Endothelial cell of umbilical vein (primary cell): ENCODE measurements around the gene SLC6A20. TPM values are rescaled to one million over a fixed set of nuclear protein-coding genes. Genes with fewer than 3 reads are reported as not detected.

Source experiments
- BruUV-seq: library from RNA; stranded (reverse); fragments of 400-500 nt; replicated peaks from 2 replicates; lab custom pipeline; 2021; lab: Mats Ljungman, UMichigan
- CTCF ChIA-PET: fragments of 300-600, 350-600 bp; sonication (Branson Sonifier 250); formaldehyde crosslinking; loops from one replicate; lab custom pipeline; 2021; ENCODE audit warnings: antibody characterized with exemption, inconsistent platforms; lab: Charles Lee
- POLR2A ChIA-PET: fragments of 300-600, 350-600 bp; sonication (Branson Sonifier 250); formaldehyde crosslinking; loops from one replicate; lab custom pipeline; 2021; ENCODE audit warnings: antibody characterized with exemption, inconsistent platforms; lab: Charles Lee
- DNase-seq: peaks from one replicate; pipeline ENCODE4 v3.0.0-alpha.2; 2011; ENCODE audit warnings: low read depth, low spot score
- FAIRE-seq: peaks from 2 replicates; lab custom pipeline; 2011; peaks lifted over from hg19 to GRCh38; lab: Jason Lieb, UNC
- H2AFZ ChIP-seq: 2 replicates; pipeline ENCODE4 v1.6.0; 2012; ENCODE audit warnings: low read depth, low read length, control low read depth, inconsistent platforms
- H3K27ac ChIP-seq: 2 replicates; pipeline ENCODE4 v1.5.1; 2011; ENCODE audit warnings: low read depth, mild to moderate bottlenecking, control low read depth, low read length, moderate library complexity; ENCODE audit not compliant: insufficient read depth
- H3K27me3 ChIP-seq, 2 experiments: 2 replicates each; pipeline versions ENCODE4 v1.6.0 to v1.6.1; 2011; ENCODE audit warnings: low read length in 2 of 2, mixed read lengths in 1 of 2; ENCODE audit not compliant: control insufficient read depth in 2 of 2, insufficient read depth in 2 of 2
- H3K36me3 ChIP-seq, 2 experiments: 2 replicates in 1 of 2; 3 replicates in 1 of 2; pipeline ENCODE4 v1.5.1; 2011; ENCODE audit warnings: low read length in 2 of 2, mild to moderate bottlenecking in 1 of 2, moderate library complexity in 1 of 2; ENCODE audit not compliant: control insufficient read depth in 2 of 2, insufficient read depth in 2 of 2; ENCODE audit errors: extremely low read depth in 1 of 2
- H3K4me1 ChIP-seq: 3 replicates; pipeline ENCODE4 v1.5.1; 2011; ENCODE audit warnings: mild to moderate bottlenecking, low read length; ENCODE audit not compliant: control insufficient read depth, insufficient read depth; ENCODE audit errors: extremely low read depth
- H3K4me2 ChIP-seq: 2 replicates; pipeline ENCODE4 v1.6.1; 2011; ENCODE audit warnings: low read length, control low read depth, mixed read lengths; ENCODE audit not compliant: insufficient read depth
- H3K4me3 ChIP-seq, 3 experiments: fragments of 200-600 bp in 1 of 3; sonication (generic), shearing (Covaris generic) in 1 of 3; replicated peaks in 1 of 3; 2 replicates each; pipeline ENCODE4 v1.5.1; 2011 to 2016; ENCODE audit warnings: control low read depth in 3 of 3, low read length in 3 of 3, mild to moderate bottlenecking in 2 of 3, inconsistent platforms in 1 of 3, low read depth in 1 of 3, moderate library complexity in 1 of 3; ENCODE audit not compliant: insufficient read depth in 1 of 3
- H3K79me2 ChIP-seq: 2 replicates; pipeline ENCODE4 v1.6.0; 2012; ENCODE audit warnings: low read length, inconsistent platforms; ENCODE audit not compliant: control insufficient read depth, insufficient read depth
- H3K9ac ChIP-seq: replicated peaks from 2 replicates; pipeline ENCODE3; 2011; ENCODE audit warnings: low read length, control low read depth; ENCODE audit not compliant: insufficient read depth; ENCODE audit errors: extremely low read depth
- H3K9me1 ChIP-seq: replicated peaks from 3 replicates; pipeline ENCODE4 v1.6.0; 2011; ENCODE audit warnings: mild to moderate bottlenecking, low read length; ENCODE audit not compliant: control insufficient read depth, insufficient read depth; ENCODE audit errors: extremely low read depth
- H3K9me3 ChIP-seq: replicated peaks from 2 replicates; pipeline ENCODE4 v1.5.1; 2012; ENCODE audit warnings: low read length, inconsistent platforms; ENCODE audit not compliant: control insufficient read depth, insufficient read depth
- H4K20me1 ChIP-seq: replicated peaks from 2 replicates; pipeline ENCODE3; 2011; ENCODE audit warnings: mild to moderate bottlenecking, low read length; ENCODE audit not compliant: control insufficient read depth, insufficient read depth; ENCODE audit errors: extremely low read depth
- EZH2 ChIP-seq: IDR thresholded peaks from 2 replicates; pipeline ENCODE4 v1.6.1; 2012; ENCODE audit warnings: borderline replicate concordance, low read depth, mild to moderate bottlenecking, moderate library complexity, low read length, inconsistent platforms; ENCODE audit not compliant: severe bottlenecking
- FOS ChIP-seq: IDR thresholded peaks from 2 replicates; pipeline ENCODE4 v1.6.1; 2011; ENCODE audit warnings: mild to moderate bottlenecking, low read length, moderate library complexity, borderline replicate concordance; ENCODE audit not compliant: insufficient read depth
- GATA2 ChIP-seq: IDR thresholded peaks from 2 replicates; pipeline ENCODE4 v1.7.0; 2011; ENCODE audit warnings: low read depth, mild to moderate bottlenecking, moderate library complexity, mixed read lengths, low read length; ENCODE audit not compliant: insufficient read length, insufficient read depth
- JUN ChIP-seq: IDR thresholded peaks from 2 replicates; pipeline ENCODE4 v1.6.1; 2011; ENCODE audit warnings: borderline replicate concordance, low read depth; ENCODE audit not compliant: insufficient read length, insufficient read depth
- MYC ChIP-seq: IDR thresholded peaks from one replicate; pipeline ENCODE4 v1.6.1; 2011; ENCODE audit warnings: mild to moderate bottlenecking, low read depth, low read length
- POLR2A ChIP-seq: IDR thresholded peaks from 2 replicates; pipeline ENCODE4 v1.6.1; 2012; ENCODE audit warnings: low read depth, mild to moderate bottlenecking, control low read depth, low read length
- POLR2AphosphoS5 ChIP-seq: IDR thresholded peaks from 2 replicates; pipeline ENCODE4 v1.6.1; 2012; ENCODE audit warnings: low read depth, mild to moderate bottlenecking, control low read depth, low read length, moderate library complexity; ENCODE audit not compliant: insufficient read depth
- dilution Hi-C: fragments of 300-500 bp; cut with MboI; formaldehyde crosslinking; loops from one replicate; pipeline ENCODE4 v1.15.0; 2019; ENCODE audit warnings: low sequenced_read_pairs; ENCODE audit not compliant: extremely low pct_ligation_motif_present
- intact Hi-C: fragments of 100-400 bp; cut with micrococcal nuclease; formaldehyde crosslinking; loops from one replicate; pipeline ENCODE4 v1.10.0; 2022
- polyA plus RNA-seq, 4 experiments: library from polyadenylated mRNA; depleted of rRNA in 3 of 4; stranded (reverse) in 3 of 4; unstranded in 1 of 4; fragments of >200 nt; gene quantifications; 2 replicates each; pipeline versions ENCODE4 v1.2.1 to v1.2.3, GENCODE V29; 2011 to 2012; ENCODE audit warnings: missing spikeins in 1 of 4
- total RNA-seq: library from RNA; stranded (reverse); gene quantifications from 2 replicates; pipeline ENCODE4 v1.2.3, GENCODE V29; 2021
- TF ChIP-seq, protein P1 (sequence below): IDR thresholded peaks from 2 replicates; pipeline ENCODE4 v1.6.1; 2011; ENCODE audit not compliant: insufficient read depth, insufficient read length
- TF ChIP-seq, protein P2 (sequence below), 2 donors: IDR thresholded peaks; 1 replicate in 1 of 2; 2 replicates in 1 of 2; pipeline ENCODE4 v1.5.1; 2011; ENCODE audit warnings: low read length in 2 of 2, mild to moderate bottlenecking in 2 of 2, moderate library complexity in 2 of 2, control low read depth in 1 of 2, inconsistent platforms in 1 of 2, low read depth in 1 of 2; ENCODE audit not compliant: insufficient read depth in 1 of 2; ENCODE audit errors: extremely low read depth in 1 of 2

The SLC6A20 gene
- total and polyA plus RNA-seq, 2 donors (not counting 3 experiments of a cell fraction or from before 2014, with no cell fraction given) = not detected

- H3K4me2 ChIP-seq = no peak overlapping the region
- FAIRE-seq (no peak), DNase-seq (no peak)
- POLR2A ChIA-PET = no interaction called here
- H3K27me3 ChIP-seq = peaks cover 7 to 20% of the 10 kb centered on the region in 2 experiments
- TF ChIP-seq EZH2 (no peak), POLR2A (no peak), MYC (no peak), POLR2AphosphoS5 (no peak), FOS (no peak), JUN (no peak), GATA2 (no peak)
- TF ChIP-seq, protein P1, sequence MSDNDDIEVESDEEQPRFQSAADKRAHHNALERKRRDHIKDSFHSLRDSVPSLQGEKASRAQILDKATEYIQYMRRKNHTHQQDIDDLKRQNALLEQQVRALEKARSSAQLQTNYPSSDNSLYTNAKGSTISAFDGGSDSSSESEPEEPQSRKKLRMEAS = no peak
- TF ChIP-seq, protein P2, sequence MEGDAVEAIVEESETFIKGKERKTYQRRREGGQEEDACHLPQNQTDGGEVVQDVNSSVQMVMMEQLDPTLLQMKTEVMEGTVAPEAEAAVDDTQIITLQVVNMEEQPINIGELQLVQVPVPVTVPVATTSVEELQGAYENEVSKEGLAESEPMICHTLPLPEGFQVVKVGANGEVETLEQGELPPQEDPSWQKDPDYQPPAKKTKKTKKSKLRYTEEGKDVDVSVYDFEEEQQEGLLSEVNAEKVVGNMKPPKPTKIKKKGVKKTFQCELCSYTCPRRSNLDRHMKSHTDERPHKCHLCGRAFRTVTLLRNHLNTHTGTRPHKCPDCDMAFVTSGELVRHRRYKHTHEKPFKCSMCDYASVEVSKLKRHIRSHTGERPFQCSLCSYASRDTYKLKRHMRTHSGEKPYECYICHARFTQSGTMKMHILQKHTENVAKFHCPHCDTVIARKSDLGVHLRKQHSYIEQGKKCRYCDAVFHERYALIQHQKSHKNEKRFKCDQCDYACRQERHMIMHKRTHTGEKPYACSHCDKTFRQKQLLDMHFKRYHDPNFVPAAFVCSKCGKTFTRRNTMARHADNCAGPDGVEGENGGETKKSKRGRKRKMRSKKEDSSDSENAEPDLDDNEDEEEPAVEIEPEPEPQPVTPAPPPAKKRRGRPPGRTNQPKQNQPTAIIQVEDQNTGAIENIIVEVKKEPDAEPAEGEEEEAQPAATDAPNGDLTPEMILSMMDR (IDR thresholded peaks at IDR 0.05; ENCODE audit: extremely low read depth in 1 of 2, insufficient read depth in 1 of 2, low read depth in 1 of 2, low read length in 2 of 2) = no peak
- no TSS peak for BruUV-seq
- dilution Hi-C loops = no loop called here
- no peaks in the 10 kb centered on the region for H3K9me3 ChIP-seq
- H3K9ac ChIP-seq = no peak overlapping the region
- H2AFZ ChIP-seq = no peak overlapping the region
- no peaks in the 10 kb centered on the region for H3K36me3 ChIP-seq
- no peaks in the 10 kb centered on the region for H3K4me1 ChIP-seq
- no peaks in the 10 kb centered on the region for H4K20me1 ChIP-seq
- no peak overlapping the region for H3K4me3 ChIP-seq
- H3K27ac ChIP-seq = no peak overlapping the region
- intact Hi-C loops = no loop called here
- H3K9me1 ChIP-seq = no peaks in the 10 kb centered on the region
- no peaks in the 10 kb centered on the region for H3K79me2 ChIP-seq
- CTCF ChIA-PET = no interaction called here
These were observed 24.5 kb downstream of the SLC6A20 start for GRCh38 chr3:45771831-45772230.
